Adrenal gland (tissue), 12 donors: ENCODE data around the gene RPLP2. TPM values are rescaled to one million over a fixed set of nuclear protein-coding genes. Genes with fewer than 3 reads are reported as not detected.

ENCODE experiments used
- DNase-seq, 7 donors: peaks; one replicate each; pipeline ENCODE4 v3.0.0-alpha.2; 2019 to 2020
- H3K27ac ChIP-seq, 5 donors: fragments of 200-600 bp; sonication (generic) in 4 of 5; 1 replicate in 3 of 5; 2 replicates in 2 of 5; pipeline versions ENCODE4 v1.5.1 to v1.8.0; 2016 to 2020; ENCODE audit warnings: mild to moderate bottlenecking in 1 of 5
- H3K27me3 ChIP-seq: fragments of 200-600 bp; 2 replicates; pipeline ENCODE4 v1.8.0; 2021
- H3K36me3 ChIP-seq, 2 donors: fragments of 200-600 bp; replicated peaks in 1 of 2; 1 replicate in 1 of 2; 2 replicates in 1 of 2; pipeline versions ENCODE4 v1.5.1 to v1.8.0; 2018 to 2022
- H3K4me1 ChIP-seq, 2 donors: fragments of 200-600 bp; replicated peaks in 1 of 2; 1 replicate in 1 of 2; 2 replicates in 1 of 2; pipeline versions ENCODE4 v1.5.1 to v1.8.0; 2018 to 2021
- H3K4me3 ChIP-seq, 4 donors: fragments of 200-600 bp; sonication (generic) in 3 of 4; one replicate each; pipeline ENCODE4 v1.5.1; 2016 to 2018
- H3K9me3 ChIP-seq, 3 donors: fragments of 200-600 bp; sonication (generic) in 1 of 3; replicated peaks in 1 of 3; 1 replicate in 2 of 3; 2 replicates in 1 of 3; pipeline versions ENCODE4 v1.5.1 to v1.8.0; 2016 to 2021
- CTCF ChIP-seq, 6 experiments: fragments of 450-650 bp in 4 of 6; fragments of 200-600 bp in 2 of 6; sonication (generic) in 1 of 6; IDR thresholded peaks; 1 replicate in 5 of 6; 2 replicates in 1 of 6; pipeline versions ENCODE4 v1.5.1 to v1.8.0; 2016 to 2021; ENCODE audit warnings: antibody characterized with exemption in 6 of 6, mild to moderate bottlenecking in 2 of 6, moderate library complexity in 1 of 6
- POLR2A ChIP-seq, 2 donors: fragments of 450-650 bp; IDR thresholded peaks; one replicate each; pipeline ENCODE4 v1.6.1; 2017; ENCODE audit warnings: antibody characterized with exemption in 2 of 2, mild to moderate bottlenecking in 2 of 2, moderate library complexity in 1 of 2
- WGBS, 4 donors: extraction: QIAGEN DNeasy Blood & Tissue Kit in 2 of 4; methylation state at CpG; one replicate each; pipeline versions ENCODE4 v1.1.5 to v1.1.7; 2013 to 2017; 5-methylcytosine and 5-hydroxymethylcytosine counted together
- intact Hi-C, 2 donors: fragments of 100-400 bp; cut with DNase I; formaldehyde crosslinking; loops; one replicate each; pipeline versions ENCODE4 v1.14.1 to v1.15.0; 2022 to 2023
- polyA plus RNA-seq, 3 donors: library from polyadenylated mRNA; stranded (reverse); fragments of 200-250 nt in 2 of 3; fragments of 350-450 nt in 1 of 3; fragmentation: Illumina TruSeq in 1 of 3; extraction: RNeasy Lipid Tissue Mini Kit (QIAGEN cat#74804) in 1 of 3; gene quantifications; one replicate each; pipeline ENCODE4 v1.2.3, GENCODE V29; 2013 to 2014
- total RNA-seq, 9 donors: library from RNA; depleted of rRNA in 4 of 9; stranded (reverse); fragments of >200 nt in 4 of 9; fragments of 120-200 nt in 1 of 9; fragmentation: NEBNext Ultra II Directional in 1 of 9; extraction: Animal tissue kit (Norgen Biotek cat#: 25700) in 1 of 9; gene quantifications; one replicate each; pipeline versions ENCODE4 v1.1.0 to v1.2.4, GENCODE V29; 2013 to 2023
- donor health status: healthy with polysubstance abuse.
- donor health status: Bipolar disorder and iron deficiency.
- donor health status: DM: yes; HTN: yes; CAD: no.
- donor health status: DM: no; HTN: no; CAD: no.
- donor health status: DM: no; HTN: no; CAD: no.
- donor health status: DM: yes; HTN: yes; CAD: no.

Gene RPLP2
- total and polyA plus RNA-seq, 12 donors = 190 to 2,473 (median 1,248) TPM

GRCh38 chr11:782264-783174, 27.2 kb upstream of the RPLP2 start:
- Histone ChIP-seq H3K36me3 (no peaks in the 10 kb centered on the region), H3K27ac (no peak overlapping the region), H3K27me3 (peaks cover 3% of the 10 kb centered on the region), H3K4me1 (peaks cover 8 to 16% of the 10 kb centered on the region in 2 donors), H3K4me3 (no peak overlapping the region), H3K9me3 (no peaks in the 10 kb centered on the region)
- intact Hi-C loops = no loop called here
- TF ChIP-seq CTCF (IDR thresholded peaks at IDR 0.05) = no peak
- no peak for TF ChIP-seq POLR2A (IDR thresholded peaks at IDR 0.05)
- DNase-seq = no peak
- 55 to 79% (median 74%) methylated on average over 19 to 36 of the region's 36 CpGs for WGBS, 4 donors

GRCh38 chr11:783581-784015, 26.2 kb upstream of the RPLP2 start:
- H3K36me3 ChIP-seq = no peaks in the 10 kb centered on the region
- intact Hi-C loops = no loop called here
- no peak overlapping the region for H3K4me3 ChIP-seq
- H3K27me3 ChIP-seq = peaks cover 4% of the 10 kb centered on the region
- peak overlapping the region in 2 of 5 donors; percentile 17 to 29 for H3K27ac ChIP-seq
- DNase-seq = peak in 6 of 7 donors; percentile 72 to 88 (median 80)
- TF ChIP-seq CTCF (IDR thresholded peaks at IDR 0.05) (peak; percentile 37 to 73 (median 60)), POLR2A (IDR thresholded peaks at IDR 0.05) (no peak)
- H3K4me1 ChIP-seq = peaks cover 0 to 9% of the 10 kb centered on the region in 2 donors
- H3K9me3 ChIP-seq = no peaks in the 10 kb centered on the region
- 18 to 26% (median 26%) methylated on average over 23 to 24 of the region's 24 CpGs for WGBS, 4 donors

- TF ChIP-seq POLR2A (IDR thresholded peaks at IDR 0.05) (no peak), CTCF (IDR thresholded peaks at IDR 0.05) (no peak)
- peaks cover 0 to 9% of the 10 kb centered on the region in 2 donors for H3K4me1 ChIP-seq
- intact Hi-C loops = no loop called here
- H3K27ac ChIP-seq = no peak overlapping the region
- WGBS, 4 donors = 67 to 83% (median 77%) methylated on average over 9 to 24 of the region's 24 CpGs
- peaks cover 12% of the 10 kb centered on the region for H3K27me3 ChIP-seq
- no peaks in the 10 kb centered on the region for H3K36me3 ChIP-seq
- no peak overlapping the region for H3K4me3 ChIP-seq
- no peak for DNase-seq
- no peaks in the 10 kb centered on the region for H3K9me3 ChIP-seq
These were observed 23.3 kb upstream of the RPLP2 start for GRCh38 chr11:786235-787083.

GRCh38 chr11:787084-787675, 22.6 kb upstream of the RPLP2 start:
- H3K27me3 ChIP-seq = peaks cover 12% of the 10 kb centered on the region
- 80 to 85% (median 82%) methylated on average over 1 to 24 of the region's 24 CpGs for WGBS, 4 donors
- no peaks in the 10 kb centered on the region for H3K36me3 ChIP-seq
- no peaks in the 10 kb centered on the region for H3K9me3 ChIP-seq
- intact Hi-C loops = no loop called here
- H3K4me3 ChIP-seq = no peak overlapping the region
- DNase-seq = no peak
- TF ChIP-seq CTCF (IDR thresholded peaks at IDR 0.05) = no peak
- TF ChIP-seq POLR2A (IDR thresholded peaks at IDR 0.05) = no peak
- peaks cover 0 to 9% of the 10 kb centered on the region in 2 donors for H3K4me1 ChIP-seq
- no peak overlapping the region for H3K27ac ChIP-seq
